ENCODE measurements around the gene AFG1L. TPM values are rescaled to one million over a fixed set of nuclear protein-coding genes. Genes with fewer than 3 reads are reported as not detected.
A peak's percentile ranks its signal among the peaks of the same experiment; 100 is the strongest.

The AFG1L gene
- total RNA-seq, 1 experiment from 2014 or later: 7.9 TPM

- TF ChIP-seq, protein P1, sequence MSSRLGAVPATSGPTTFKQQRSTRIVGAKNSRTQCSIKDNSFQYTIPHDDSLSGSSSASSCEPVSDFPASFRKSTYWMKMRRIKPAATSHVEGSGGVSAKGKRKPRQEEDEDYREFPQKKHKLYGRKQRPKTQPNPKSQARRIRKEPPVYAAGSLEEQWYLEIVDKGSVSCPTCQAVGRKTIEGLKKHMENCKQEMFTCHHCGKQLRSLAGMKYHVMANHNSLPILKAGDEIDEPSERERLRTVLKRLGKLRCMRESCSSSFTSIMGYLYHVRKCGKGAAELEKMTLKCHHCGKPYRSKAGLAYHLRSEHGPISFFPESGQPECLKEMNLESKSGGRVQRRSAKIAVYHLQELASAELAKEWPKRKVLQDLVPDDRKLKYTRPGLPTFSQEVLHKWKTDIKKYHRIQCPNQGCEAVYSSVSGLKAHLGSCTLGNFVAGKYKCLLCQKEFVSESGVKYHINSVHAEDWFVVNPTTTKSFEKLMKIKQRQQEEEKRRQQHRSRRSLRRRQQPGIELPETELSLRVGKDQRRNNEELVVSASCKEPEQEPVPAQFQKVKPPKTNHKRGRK (CRISPR knock-in tag; IDR thresholded peaks at IDR 0.05; ENCODE audit: borderline replicate concordance): no peak
- TF ChIP-seq PRRX2 (CRISPR knock-in tag; IDR thresholded peaks at IDR 0.05) (no peak), TP53 (CRISPR knock-in tag; IDR thresholded peaks at IDR 0.05) (no peak), ZNF263 (CRISPR knock-in tag; IDR thresholded peaks at IDR 0.05; ENCODE audit: low read depth) (no peak), KAT7 (CRISPR knock-in tag; IDR thresholded peaks at IDR 0.05; ENCODE audit: borderline replicate concordance) (no peak), CDX4 (CRISPR knock-in tag; IDR thresholded peaks at IDR 0.05; ENCODE audit: borderline replicate concordance) (no peak)
- TF ChIP-seq, protein P2, sequence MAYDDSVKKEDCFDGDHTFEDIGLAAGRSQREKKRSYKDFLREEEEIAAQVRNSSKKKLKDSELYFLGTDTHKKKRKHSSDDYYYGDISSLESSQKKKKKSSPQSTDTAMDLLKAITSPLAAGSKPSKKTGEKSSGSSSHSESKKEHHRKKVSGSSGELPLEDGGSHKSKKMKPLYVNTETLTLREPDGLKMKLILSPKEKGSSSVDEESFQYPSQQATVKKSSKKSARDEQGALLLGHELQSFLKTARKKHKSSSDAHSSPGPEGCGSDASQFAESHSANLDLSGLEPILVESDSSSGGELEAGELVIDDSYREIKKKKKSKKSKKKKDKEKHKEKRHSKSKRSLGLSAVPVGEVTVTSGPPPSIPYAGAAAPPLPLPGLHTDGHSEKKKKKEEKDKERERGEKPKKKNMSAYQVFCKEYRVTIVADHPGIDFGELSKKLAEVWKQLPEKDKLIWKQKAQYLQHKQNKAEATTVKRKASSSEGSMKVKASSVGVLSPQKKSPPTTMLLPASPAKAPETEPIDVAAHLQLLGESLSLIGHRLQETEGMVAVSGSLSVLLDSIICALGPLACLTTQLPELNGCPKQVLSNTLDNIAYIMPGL (CRISPR knock-in tag; IDR thresholded peaks at IDR 0.05): no peak
Measured at GRCh38 chr6:108355890-108356289, 61.0 kb downstream of the AFG1L start (continued).

DNA sequence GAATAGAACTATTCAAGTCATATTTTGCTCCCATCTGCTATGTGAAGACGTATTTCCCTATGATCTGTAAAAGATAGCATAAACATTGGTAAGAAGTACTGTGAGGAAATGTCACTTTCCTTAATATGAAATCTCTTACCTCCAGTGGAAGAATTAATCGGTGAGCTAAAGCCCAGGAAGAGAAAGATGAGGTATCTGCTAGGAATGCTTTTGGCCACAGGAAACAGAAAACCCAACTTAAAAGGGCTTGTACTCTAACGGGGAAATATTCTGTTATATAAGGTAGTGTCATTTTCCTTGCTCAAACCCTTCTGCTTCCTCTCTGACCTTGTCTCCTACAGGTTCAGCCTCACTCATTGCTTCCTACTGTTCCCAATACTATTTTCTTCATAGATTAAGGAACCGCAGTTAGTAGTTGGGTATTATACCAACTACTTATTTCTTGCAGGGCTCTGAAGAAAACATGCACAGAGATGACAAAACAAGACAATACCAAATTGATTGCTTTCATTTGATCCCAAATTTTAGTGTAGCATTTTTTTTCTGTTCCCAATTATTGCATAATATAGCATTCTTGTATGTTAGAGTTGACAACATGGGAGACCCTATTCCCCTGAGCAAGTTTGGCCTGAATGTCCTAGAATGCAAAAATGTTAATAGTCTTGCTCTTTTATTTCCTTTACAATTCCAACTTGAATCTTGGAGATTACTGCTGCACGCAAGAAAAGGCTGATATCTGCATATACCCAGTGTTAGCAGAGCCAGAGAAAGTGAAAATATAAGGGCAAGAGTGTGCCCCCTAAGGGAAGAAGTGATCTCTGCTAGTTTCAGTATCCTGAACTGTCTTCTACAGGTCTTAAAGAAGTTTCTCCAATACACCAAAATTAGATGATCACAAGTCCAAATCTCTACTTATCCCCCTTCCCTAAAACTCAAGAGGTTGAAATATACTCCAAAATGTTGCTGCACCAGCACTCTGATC lies 65.3 kb downstream of the AFG1L start:
- no peak overlapping the region for H3K4me3 Mint-ChIP-seq
- no peaks in the 10 kb centered on the region for H3K9me3 Mint-ChIP-seq
- TF ChIP-seq, protein P1 (CRISPR knock-in tag; IDR thresholded peaks at IDR 0.05; ENCODE audit: borderline replicate concordance): no peak
- no peak for TF ChIP-seq JUN (CRISPR knock-in tag; IDR thresholded peaks at IDR 0.05)
- no peak for TF ChIP-seq ARID4B (CRISPR knock-in tag; IDR thresholded peaks at IDR 0.05; ENCODE audit: borderline replicate concordance)
- TF ChIP-seq ZNF532 (CRISPR knock-in tag; IDR thresholded peaks at IDR 0.05; ENCODE audit: borderline replicate concordance): no peak
- TF ChIP-seq, protein P3, sequence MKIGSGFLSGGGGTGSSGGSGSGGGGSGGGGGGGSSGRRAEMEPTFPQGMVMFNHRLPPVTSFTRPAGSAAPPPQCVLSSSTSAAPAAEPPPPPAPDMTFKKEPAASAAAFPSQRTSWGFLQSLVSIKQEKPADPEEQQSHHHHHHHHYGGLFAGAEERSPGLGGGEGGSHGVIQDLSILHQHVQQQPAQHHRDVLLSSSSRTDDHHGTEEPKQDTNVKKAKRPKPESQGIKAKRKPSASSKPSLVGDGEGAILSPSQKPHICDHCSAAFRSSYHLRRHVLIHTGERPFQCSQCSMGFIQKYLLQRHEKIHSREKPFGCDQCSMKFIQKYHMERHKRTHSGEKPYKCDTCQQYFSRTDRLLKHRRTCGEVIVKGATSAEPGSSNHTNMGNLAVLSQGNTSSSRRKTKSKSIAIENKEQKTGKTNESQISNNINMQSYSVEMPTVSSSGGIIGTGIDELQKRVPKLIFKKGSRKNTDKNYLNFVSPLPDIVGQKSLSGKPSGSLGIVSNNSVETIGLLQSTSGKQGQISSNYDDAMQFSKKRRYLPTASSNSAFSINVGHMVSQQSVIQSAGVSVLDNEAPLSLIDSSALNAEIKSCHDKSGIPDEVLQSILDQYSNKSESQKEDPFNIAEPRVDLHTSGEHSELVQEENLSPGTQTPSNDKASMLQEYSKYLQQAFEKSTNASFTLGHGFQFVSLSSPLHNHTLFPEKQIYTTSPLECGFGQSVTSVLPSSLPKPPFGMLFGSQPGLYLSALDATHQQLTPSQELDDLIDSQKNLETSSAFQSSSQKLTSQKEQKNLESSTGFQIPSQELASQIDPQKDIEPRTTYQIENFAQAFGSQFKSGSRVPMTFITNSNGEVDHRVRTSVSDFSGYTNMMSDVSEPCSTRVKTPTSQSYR (CRISPR knock-in tag; IDR thresholded peaks at IDR 0.05): no peak
- no peak for TF ChIP-seq E2F4 (CRISPR knock-in tag; IDR thresholded peaks at IDR 0.05; ENCODE audit: borderline replicate concordance, low read depth)
- no peak overlapping the region for H3K27ac Mint-ChIP-seq
- H3K4me1 Mint-ChIP-seq: peaks cover 11% of the 10 kb centered on the region
- peak; percentile 75; the same call in 1 of the 2 replicates for ATAC-seq
- H3K36me3 Mint-ChIP-seq: no peaks in the 10 kb centered on the region; the same call in 1 of the 2 replicates
- CTCF ChIA-PET: interaction anchor here (0.5 to 0.8 kb wide), 3 partner anchors 40 to 156 kb away, joined by 3 to 7 read pairs (median 4); no protein-coding TSS in a partner anchor
- POLR2A ChIA-PET: no interaction called here
- DNase-seq (ENCODE audit: low spot score): no peak
- no peaks in the 10 kb centered on the region for H3K27me3 Mint-ChIP-seq (ENCODE audit: low read depth)
